HG03066 (cell line): ENCODE results near the gene FLVCR1.
"Not testable (repeated sequence)": the region's sequence is repeated elsewhere in the genome, so short reads cannot be mapped to it uniquely, and the experiment has no call there.

Experiments
- ATAC-seq: cut with Tn5 transposase; IDR thresholded peaks from one replicate; pipeline ENCODE4 v1.9.1; 2021; ENCODE audit warnings: low read depth; ENCODE audit not compliant: unreplicated experiment

FLVCR1 gene

DNA sequence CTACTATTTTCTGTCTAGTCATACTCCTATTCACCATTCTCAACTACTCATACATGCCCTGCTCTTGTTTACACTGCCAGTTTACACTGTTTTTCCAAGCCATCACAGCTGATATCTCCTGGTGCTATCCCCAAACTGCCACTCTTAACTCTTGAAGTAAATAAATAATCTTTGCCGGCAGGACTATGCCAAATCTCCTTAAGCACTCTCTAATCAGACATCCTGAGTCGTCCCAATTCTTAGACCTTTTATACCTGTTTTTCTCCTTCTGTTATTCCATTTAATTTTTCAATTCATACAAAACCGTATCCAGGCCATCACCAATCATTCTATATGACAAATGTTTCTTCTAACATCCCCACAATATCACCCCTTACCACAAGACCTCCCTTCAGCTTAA, 55.6 kb downstream of the FLVCR1 start:
- ATAC-seq = not testable (repeated sequence)

DNA sequence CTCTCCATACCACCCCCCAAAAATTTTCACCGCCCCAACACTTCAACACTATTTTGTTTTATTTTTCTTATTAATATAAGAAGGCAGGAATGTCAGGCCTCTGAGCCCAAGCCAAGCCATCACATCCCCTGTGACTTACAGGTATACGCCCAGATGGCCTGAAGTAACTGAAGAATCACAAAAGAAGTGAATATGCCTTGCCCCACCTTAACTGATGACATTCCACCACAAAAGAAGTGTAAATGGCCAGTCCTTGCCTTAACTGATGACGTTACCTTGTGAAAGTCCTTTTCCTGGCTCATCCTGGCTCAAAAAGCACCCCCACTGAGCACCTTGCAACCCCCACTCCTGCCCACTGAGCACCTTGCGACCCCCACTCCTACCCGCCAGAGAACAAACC, 56.0 kb downstream of the FLVCR1 start:
- ATAC-seq = not testable (repeated sequence)

DNA sequence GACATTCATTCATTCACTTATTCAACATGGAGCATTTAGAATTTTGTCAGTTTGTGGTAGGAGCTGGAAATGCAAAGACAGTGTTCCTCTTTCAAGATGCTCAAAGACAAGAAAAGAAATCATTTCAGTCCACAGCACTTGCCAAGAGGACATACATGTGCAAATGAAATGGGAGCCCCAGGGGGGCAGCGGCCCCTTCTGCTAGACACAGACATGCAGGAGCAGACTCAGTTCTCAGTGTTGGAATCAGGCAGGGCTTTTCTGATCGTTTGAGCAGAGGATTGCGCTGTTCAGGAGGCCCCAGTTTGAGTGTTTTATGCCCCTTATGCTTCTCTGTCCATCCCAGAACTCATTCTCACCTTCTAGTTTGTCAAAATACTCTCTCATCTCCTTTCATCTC, 56.7 kb downstream of the FLVCR1 start:
- ATAC-seq = no peak

DNA sequence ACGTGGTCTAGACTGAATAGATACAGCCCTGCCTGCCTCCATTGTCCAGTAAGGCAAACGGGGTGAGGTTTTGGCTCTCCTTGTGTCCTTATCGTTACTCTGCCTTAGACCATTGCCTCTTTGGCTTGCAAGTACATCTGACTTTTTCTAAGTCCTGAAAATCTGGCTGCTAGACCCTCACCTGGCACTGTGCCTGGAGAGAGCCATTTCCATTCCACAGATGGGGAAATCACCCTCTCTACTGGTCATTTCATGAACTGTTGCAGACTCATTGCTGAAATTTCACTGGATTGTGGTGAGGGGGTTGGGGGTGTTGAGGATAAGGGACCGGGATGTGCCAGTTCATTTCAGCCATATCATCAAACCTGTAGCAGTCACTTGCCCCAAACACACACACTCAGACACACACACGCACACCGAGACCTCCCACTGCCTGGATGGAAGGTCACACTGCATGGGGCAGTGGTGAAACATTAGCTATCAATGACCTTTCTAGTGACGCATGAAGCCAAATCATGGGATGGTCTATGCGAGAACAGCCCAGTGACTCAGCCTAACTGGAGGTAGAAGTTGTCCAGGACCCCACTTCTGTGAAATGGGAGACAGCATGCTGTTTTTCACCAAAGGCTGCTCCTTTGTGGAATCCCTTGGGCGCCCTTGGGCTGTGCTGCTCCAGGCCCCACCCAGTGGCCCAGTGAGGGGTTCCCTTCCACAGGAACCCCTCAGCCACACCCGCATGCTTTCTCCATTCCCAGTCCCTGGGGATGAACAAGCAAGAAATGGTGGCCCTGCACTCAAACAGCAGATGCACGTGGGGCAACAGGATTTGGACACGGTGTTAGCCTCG, 57.4 kb downstream of the FLVCR1 start:
- no peak for ATAC-seq

DNA sequence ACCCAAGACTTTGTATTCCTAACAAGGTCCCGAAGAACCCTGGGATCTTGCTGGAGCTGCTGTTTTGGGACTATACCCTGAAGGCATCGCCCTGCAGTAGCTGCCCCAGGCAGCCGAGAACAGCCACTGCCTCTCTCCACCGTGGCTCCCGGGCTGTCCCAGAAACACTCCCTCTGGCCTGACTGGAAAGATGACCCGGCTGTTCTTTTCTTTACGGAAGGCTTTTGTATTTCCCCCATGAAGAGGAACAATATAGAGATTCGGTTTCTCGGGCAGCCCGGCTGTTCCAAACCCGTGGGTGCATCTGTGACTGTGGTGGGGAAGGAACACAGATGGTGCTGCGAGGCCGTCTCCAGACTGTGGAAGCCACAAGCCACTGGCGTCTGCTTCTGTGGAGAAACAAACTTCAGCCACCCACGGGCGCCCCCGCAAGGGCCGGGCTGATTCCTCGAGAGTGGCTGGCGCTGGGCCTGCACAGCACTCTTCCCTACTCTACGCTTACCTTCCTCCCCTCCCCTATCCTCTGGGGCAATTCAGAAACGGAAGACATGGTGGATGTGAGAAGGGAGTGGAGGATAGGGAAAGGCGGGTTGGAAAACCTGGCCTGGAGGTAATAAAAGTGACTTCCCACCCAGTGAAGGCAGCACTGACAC, 58.5 kb downstream of the FLVCR1 start:
- no peak for ATAC-seq

DNA sequence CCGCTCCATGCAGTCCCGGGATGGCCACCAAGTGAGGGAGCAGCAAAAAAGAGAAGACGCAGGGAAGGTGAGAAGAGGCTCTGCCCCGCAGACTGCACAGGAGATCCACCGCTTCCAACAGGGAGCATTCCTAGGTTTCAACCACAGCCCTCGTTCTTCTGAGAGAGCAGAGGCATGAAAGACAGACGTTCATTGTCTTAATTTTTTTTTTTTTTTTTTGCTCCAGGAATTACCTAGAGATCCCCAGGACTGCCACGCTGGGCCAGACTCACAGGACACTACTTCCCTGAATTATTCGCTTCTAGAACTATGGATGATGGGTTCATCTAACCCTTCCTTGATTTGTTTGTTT, 59.0 kb downstream of the FLVCR1 start:
- ATAC-seq = no peak

DNA sequence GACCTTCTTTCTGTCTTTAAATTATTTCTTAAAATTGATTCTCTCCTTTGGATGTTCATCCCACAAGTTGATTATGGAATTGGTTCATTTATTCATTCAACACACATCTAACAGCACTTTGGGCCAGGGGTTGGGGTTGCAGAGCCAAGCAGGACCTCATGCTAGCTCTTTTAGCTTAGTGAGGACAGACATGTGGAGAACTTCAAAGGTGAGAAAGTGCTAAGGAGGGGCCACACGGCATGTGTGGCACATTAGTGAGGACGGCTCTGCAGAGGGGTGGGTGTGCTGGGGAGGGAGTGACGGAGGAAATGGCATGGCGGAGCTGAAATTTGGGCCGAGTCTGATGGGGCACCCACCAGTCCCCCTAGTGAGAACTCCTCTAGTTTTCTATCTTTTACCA, 59.8 kb downstream of the FLVCR1 start:
- no peak for ATAC-seq

DNA sequence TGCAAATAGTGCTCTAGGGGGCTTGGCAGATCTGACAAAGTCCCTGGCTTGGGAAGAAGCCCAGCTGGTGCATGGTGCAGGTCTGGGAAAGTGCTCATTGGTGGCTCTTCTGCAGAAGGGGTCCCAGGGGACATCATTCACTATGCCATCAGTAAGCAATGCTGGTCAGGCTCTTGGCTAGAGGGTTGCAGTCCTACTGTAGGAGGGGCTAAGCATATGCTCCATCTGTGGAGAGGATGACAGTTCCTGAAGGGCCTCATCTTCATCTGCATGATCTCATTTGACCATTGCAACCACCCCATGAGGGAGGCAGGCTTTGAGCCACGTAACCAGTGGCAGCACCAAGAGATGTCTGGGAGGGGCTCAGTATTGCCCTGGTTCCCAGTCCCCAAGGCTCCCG, 60.7 kb downstream of the FLVCR1 start:
- no peak for ATAC-seq

GRCh38 chr1:212920246-212920645, 62.2 kb downstream of the FLVCR1 start:
- ATAC-seq = no peak

DNA sequence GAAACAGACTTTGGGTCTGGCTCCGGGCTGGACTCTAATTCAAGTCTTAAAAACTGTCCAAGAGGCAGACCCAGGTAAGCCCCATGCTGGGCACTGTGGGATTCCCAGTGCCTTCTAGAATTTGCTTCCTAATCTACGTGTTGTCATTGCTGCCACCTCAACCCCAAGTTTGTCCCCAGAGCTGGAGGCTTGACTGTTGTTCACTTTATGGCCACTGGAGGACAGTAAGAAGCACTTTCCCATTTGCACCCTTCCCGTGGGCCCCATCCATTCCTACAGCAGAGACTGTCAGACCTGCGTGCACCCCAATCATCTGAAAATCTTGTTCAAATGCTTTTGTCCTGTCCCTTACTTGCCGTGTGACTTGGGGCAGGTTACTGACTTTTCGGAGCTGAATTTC, 62.8 kb downstream of the FLVCR1 start:
- no peak for ATAC-seq

- no peak for ATAC-seq
These were observed 63.9 kb downstream of the FLVCR1 start for GRCh38 chr1:212922016-212922415.

- ATAC-seq = no peak
These were observed 68.3 kb downstream of the FLVCR1 start for GRCh38 chr1:212926372-212926771.

GRCh38 chr1:212928323-212929291, 70.5 kb downstream of the FLVCR1 start:
- peak; percentile 62 for ATAC-seq

DNA sequence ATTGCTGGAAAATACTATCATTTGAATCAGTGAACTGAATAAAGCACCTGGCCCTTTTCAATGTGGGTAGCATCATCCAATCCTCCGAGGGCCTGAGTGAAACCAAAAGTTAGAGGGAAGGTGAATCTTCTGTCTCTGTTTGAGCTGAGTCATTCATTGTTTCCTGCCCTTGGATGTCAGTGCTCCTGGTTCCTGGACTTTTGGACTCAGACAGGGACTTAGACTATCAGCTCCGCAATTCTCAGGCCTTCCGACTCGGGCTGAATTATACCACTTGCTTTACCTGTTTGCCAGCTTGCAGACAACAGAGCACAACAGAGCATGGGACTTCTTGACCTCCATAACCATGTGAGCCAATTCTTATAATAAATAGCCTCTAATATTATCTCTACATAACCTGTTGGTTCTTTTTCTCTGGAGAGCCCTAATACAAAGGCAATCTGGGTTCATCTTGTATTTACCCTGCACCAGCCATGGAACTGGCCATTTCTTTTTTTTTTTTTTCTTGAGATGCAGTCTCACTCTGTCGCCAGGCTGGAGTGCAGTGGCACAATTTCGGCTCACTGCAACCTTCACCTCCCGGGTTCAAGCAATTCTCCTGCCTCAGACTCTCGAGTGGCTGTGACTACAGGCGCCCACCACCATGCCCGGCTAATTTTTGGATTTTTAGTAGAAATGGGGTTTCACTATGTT, 73.1 kb downstream of the FLVCR1 start:
- ATAC-seq = no peak

DNA sequence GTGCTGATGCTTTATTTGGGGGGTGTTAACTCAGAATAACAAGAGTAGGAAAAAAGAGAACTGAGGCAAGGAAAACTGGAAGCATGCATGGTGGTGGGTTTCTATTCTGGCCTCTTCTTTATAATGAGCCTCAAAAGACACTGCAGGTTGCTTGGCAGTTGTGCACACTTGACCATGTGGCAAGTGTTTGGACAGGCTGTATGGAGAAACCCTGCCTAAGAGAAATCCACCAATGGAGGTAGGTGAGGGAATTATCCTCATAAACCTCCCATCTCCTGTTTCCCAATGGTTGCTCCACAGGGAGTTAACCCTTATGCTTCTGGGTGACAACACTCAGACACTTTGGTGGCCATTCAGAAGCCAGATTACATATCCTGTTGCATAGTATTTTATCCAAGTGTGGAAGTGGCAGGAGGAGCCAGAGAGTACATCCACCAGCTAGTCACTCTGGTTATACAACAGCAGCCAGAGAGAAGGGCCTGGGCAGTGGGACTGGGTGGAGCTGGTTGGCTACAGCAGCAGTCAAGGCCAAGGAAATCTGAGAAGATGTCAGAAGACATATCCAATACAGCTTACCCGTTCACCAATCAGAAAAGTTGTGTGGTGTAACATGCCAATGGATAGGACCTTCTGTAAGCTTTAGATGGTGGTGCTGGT, 75.9 kb downstream of the FLVCR1 start:
- no peak for ATAC-seq

GRCh38 chr1:212935387-212935981, 77.4 kb downstream of the FLVCR1 start:
- no peak for ATAC-seq

DNA sequence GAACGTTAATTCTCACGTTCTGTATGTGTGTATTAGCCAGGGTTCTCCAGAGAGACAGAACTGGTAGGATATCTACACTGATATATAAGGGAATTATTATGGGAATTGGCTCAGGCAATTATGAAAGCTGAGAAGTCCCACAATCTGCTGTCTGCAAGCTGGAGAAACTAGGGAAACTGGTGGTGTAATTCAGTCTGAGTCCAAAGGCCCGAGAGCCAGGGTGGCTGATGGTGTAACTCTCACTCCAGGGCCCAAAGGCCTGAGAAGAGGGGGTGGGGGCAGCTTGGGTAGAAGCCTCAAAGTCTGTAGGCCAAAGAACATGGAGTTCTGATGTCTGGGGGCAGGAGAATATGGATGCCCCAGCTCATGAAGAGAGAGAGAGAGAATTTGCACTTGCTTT, 79.0 kb downstream of the FLVCR1 start:
- no peak for ATAC-seq

DNA sequence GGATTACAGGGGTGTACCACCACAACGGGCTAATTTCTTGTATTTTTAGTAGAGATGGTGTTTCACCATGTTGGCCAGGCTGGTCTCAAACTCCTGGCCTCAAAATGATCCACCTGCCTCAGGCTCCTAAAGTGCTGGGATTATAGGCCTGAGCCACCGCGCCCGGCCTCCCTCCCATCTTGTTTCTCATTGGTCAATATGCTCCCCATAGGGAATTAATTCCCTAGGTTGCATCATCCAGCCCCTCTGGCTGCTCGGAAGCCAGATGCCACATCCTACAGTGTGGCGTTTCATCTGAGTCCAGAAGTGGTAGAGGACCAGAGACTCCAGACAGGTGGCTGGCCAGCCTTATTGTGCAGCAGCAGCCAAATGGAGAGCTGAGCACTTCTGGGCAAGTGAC, 80.8 kb downstream of the FLVCR1 start:
- no peak for ATAC-seq

GRCh38 chr1:212941452-212941851, 83.4 kb downstream of the FLVCR1 start:
- no peak for ATAC-seq
